BLaER1 (cell line): ENCODE measurements around the gene NFIA.

Source experiments
- H3K27ac ChIP-seq: shearing (Covaris generic); formaldehyde crosslinking; 2 replicates; pipeline ENCODE4 v1.8.1; 2022
- H3K27me3 ChIP-seq: shearing (Covaris generic); formaldehyde crosslinking; 2 replicates; pipeline ENCODE4 v1.8.1; 2022
- H3K36me3 ChIP-seq: shearing (Covaris generic); formaldehyde crosslinking; 2 replicates; pipeline ENCODE4 v1.8.1; 2022
- H3K4me1 ChIP-seq: shearing (Covaris generic); formaldehyde crosslinking; 2 replicates; pipeline ENCODE4 v1.8.1; 2022
- H3K4me2 ChIP-seq: shearing (Covaris generic); formaldehyde crosslinking; 2 replicates; pipeline ENCODE4 v1.8.1; 2022
- H3K4me3 ChIP-seq: shearing (Covaris generic); formaldehyde crosslinking; 2 replicates; pipeline ENCODE4 v1.8.1; 2022
- H3K9ac ChIP-seq: shearing (Covaris generic); formaldehyde crosslinking; 2 replicates; pipeline ENCODE4 v1.8.1; 2022
- H3K9me3 ChIP-seq: shearing (Covaris generic); formaldehyde crosslinking; 2 replicates; pipeline ENCODE4 v1.8.1; 2022
- H4K20me1 ChIP-seq: shearing (Covaris generic); formaldehyde crosslinking; 2 replicates; pipeline ENCODE4 v1.8.1; 2022
- Cebpa-rat ChIP-seq: shearing (Covaris generic); IDR thresholded peaks from 2 replicates; pipeline ENCODE4 v1.8.1; 2022

The NFIA gene

DNA sequence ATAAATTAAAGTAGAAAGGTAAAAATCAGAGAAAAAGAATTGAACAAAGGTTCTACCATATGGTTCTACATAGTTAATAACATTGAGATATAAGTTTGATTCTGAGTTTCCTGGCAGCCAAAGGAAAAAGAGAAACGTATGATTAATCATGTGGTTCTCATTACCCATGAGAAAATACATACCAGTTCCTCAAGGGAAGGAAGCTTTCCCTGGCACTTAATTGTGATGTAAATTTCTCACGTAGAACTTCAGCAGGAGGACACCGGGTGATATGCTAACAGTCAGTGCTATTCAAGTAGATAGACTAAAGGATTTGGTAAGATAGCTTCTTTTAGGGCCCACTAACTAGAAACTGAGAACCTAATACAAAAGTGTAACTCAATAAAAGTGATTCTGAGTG lies 218.5 kb downstream of the NFIA start:
- Histone ChIP-seq H3K27ac (no peak overlapping the region), H3K4me2 (no peak overlapping the region), H3K9me3 (peaks cover 17% of the 10 kb centered on the region), H3K27me3 (no peaks in the 10 kb centered on the region), H3K9ac (no peak overlapping the region), H3K4me1 (no peaks in the 10 kb centered on the region), H3K4me3 (no peak overlapping the region), H3K36me3 (no peaks in the 10 kb centered on the region), H4K20me1 (no peaks in the 10 kb centered on the region)
- no peak for TF ChIP-seq Cebpa-rat

DNA sequence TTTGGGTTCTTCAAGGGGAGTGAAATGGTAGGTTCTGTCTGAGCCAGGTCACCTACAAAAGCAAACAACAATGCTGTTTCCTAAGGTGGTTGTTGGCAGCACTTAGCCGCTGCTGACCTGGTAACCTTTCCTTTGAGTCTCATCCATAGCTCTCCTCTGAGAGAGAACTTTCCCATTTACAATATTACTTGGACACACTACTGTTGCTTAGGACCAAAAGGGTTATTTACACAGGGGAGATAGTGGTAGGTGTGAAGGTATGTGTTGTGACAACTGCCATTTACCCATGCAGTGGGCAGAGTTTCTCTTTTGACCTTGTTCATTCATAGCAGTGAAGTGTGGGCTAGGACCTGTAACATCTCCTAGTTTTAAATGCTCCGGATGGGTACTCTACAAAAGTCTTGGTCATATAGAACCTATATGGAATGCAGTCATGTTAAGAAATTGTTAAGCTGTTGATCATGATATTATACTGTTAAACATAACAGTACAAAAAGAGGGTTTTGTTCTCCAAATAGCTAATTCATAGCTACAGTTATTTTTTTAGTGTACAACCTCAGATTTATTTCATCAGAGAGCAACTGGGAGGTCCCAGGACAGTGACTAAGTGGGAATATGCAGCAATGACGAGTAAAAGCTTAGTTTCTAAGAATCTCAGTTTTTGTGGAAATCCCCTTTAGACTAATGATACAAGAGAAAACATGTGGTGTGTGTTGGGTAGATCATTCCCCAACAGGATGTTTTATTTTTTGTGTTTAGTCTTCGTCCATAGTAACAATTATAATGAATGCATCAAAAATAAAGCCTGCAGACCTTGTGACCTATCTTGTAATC lies 219.7 kb downstream of the NFIA start:
- Histone ChIP-seq H3K4me2 (no peak overlapping the region), H3K9me3 (peaks cover 17% of the 10 kb centered on the region), H4K20me1 (no peaks in the 10 kb centered on the region), H3K36me3 (no peaks in the 10 kb centered on the region), H3K9ac (no peak overlapping the region), H3K27ac (no peak overlapping the region), H3K27me3 (no peaks in the 10 kb centered on the region), H3K4me1 (no peaks in the 10 kb centered on the region), H3K4me3 (no peak overlapping the region)
- no peak for TF ChIP-seq Cebpa-rat

DNA sequence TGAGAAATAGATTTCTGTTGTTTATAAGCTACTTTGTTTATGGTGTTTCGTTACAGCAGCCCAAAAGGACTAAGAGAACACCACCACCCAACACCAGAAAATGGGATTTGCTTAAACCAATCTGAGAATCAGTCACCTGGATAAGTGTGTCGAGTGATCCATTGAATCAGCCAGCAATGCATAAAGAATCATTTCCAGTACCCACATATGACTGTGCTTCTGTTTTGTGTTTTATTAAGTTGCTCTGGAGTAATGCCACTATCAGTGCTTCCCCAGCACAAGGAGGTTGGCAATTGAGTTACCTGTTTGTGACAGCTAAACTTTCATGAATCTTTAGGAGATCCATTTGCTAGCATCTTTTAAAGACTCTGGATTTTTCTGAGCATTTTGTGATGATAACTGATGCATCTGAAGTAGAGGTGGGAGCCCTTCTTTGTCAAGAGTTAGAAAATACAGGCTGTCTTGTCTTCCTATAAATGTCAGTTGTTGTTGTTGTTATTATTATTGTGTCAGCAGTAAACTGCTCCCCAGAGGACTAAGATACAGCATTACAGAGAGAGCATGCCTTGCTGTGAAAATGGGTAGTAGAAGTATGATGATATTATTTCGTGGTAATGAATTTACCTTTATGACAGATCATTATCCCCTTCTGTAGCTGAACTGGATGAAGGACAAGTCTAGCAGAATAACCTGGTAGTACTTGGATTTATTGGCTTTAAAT lies 225.2 kb downstream of the NFIA start:
- H3K27ac ChIP-seq, result no peak overlapping the region
- H3K4me1 ChIP-seq, result no peaks in the 10 kb centered on the region
- H3K9ac ChIP-seq, result no peak overlapping the region
- H4K20me1 ChIP-seq, result no peaks in the 10 kb centered on the region
- H3K4me3 ChIP-seq, result no peak overlapping the region
- TF ChIP-seq Cebpa-rat, result no peak
- no peaks in the 10 kb centered on the region for H3K36me3 ChIP-seq
- H3K27me3 ChIP-seq, result no peaks in the 10 kb centered on the region
- H3K4me2 ChIP-seq, result no peak overlapping the region
- H3K9me3 ChIP-seq, result no peaks in the 10 kb centered on the region

DNA sequence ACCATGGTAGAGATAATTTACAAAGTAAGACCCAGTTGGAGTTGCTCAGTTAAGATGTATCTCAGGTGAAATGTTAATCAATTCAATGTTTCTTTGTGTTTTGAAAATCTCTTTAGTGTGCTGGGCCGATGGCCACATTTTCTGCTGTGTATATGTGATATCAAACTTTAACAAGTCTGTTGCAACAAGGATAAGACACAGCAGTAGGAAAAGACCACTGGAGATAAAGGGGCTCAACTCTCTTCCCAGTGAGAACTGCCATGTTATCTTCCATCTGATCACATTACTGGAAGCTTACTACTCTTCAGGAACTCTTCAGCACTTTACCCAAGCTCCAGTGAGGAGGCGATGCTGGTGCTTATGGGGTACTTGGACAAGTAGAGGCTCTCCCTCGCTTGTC lies 227.7 kb downstream of the NFIA start:
- Histone ChIP-seq H3K9me3 (no peaks in the 10 kb centered on the region), H3K36me3 (no peaks in the 10 kb centered on the region), H3K9ac (no peak overlapping the region), H4K20me1 (no peaks in the 10 kb centered on the region), H3K4me3 (no peak overlapping the region), H3K27ac (no peak overlapping the region), H3K4me2 (no peak overlapping the region), H3K27me3 (no peaks in the 10 kb centered on the region), H3K4me1 (no peaks in the 10 kb centered on the region)
- no peak for TF ChIP-seq Cebpa-rat

DNA sequence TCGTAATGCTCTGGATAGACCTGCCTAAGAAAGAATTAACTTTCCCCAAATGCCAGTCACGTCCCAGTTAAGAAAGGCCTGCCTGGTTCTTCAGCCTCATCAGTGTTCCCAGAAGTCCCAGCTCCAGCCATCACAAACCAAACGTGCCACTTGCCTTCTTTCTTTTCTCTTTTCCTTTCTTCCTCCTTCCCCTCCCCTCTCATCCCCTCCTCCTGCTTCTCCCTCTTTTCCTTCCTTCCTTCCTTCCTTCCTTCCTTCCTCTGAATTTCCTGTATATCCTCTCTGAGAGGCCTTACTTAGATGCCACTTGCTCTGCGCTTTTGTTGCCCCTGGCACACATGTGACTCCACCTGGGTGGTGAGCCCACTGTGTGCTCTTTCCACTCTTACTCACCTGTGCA lies 228.2 kb downstream of the NFIA start:
- no peak for TF ChIP-seq Cebpa-rat
- Histone ChIP-seq H4K20me1 (no peaks in the 10 kb centered on the region), H3K4me3 (no peak overlapping the region), H3K4me1 (no peaks in the 10 kb centered on the region), H3K36me3 (no peaks in the 10 kb centered on the region), H3K4me2 (no peak overlapping the region), H3K27me3 (no peaks in the 10 kb centered on the region), H3K9ac (no peak overlapping the region), H3K27ac (no peak overlapping the region), H3K9me3 (no peaks in the 10 kb centered on the region)

DNA sequence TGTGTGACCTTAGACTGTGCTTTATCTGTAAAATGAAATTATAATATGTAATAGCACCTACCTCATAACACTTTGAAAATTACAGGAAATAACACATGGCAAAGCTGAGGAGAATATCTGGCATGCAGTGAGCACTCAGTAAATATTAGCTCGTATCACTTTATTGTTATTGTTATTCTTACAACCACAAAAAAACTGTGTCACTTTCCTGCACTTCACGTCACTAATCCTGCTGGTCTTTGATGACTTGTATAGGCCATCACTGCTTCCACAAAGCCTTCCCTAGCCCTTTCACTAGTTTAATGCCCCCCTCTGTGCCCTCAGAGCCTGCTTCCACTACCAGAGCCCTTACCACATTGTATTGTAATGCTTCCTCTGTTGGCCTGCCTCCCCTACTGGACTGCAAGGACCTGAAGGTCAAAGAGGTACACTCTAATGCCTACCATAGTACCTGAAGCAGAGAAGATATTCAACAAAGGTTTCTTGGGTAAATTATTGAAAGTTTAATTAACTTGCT lies 231.6 kb downstream of the NFIA start:
- Histone ChIP-seq H3K9ac (no peak overlapping the region), H3K4me1 (peaks cover 6% of the 10 kb centered on the region; the same call in 1 of the 2 replicates), H3K36me3 (no peaks in the 10 kb centered on the region), H4K20me1 (no peaks in the 10 kb centered on the region), H3K27ac (no peak overlapping the region), H3K9me3 (no peaks in the 10 kb centered on the region), H3K4me2 (no peak overlapping the region), H3K4me3 (no peak overlapping the region), H3K27me3 (no peaks in the 10 kb centered on the region)
- TF ChIP-seq Cebpa-rat, result no peak

DNA sequence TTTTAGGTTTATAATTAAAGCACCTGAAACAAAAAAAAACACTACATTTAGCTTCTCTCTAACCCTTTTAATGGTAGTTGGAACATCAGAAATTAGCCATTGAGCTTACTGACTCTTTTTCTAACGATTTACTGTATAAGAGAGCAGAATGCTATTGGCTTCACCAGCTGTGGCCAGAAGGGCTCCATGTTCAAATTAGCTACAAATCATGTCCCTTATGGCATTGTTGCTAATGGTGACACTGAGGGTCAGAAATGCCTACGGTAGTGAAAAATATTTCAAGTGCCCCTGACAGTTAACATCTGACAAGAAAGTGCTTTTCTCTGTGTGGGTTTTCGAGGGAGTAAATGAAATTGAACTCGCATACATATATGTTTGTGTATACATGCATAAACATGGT lies 232.7 kb downstream of the NFIA start:
- TF ChIP-seq Cebpa-rat, result no peak
- H3K4me1 ChIP-seq, result peaks cover 6% of the 10 kb centered on the region; the same call in 1 of the 2 replicates
- H3K27me3 ChIP-seq, result no peaks in the 10 kb centered on the region
- no peak overlapping the region for H3K4me2 ChIP-seq
- H3K4me3 ChIP-seq, result no peak overlapping the region
- H3K9ac ChIP-seq, result no peak overlapping the region
- no peak overlapping the region for H3K27ac ChIP-seq
- H3K36me3 ChIP-seq, result no peaks in the 10 kb centered on the region
- no peaks in the 10 kb centered on the region for H3K9me3 ChIP-seq
- H4K20me1 ChIP-seq, result no peaks in the 10 kb centered on the region

DNA sequence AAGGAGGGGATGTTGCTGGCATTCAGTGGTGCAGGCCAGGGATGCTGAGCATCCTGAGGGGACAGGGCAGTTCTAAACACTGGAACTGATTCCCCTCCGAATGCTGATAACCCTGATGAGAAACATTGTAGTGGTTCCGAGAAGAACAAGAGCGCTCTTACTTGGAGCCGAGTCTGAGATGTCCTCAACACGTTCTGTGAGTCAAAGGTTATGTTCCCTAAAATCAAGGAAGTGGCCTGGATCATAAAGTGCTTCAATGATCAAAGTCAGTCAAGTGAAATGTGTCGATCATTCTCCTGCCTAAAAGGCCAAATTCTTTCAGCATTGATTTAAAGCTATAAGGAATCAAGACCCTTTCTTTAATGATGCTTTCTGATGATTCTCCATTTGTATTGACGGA lies 234.1 kb downstream of the NFIA start:
- H3K27me3 ChIP-seq, result no peaks in the 10 kb centered on the region
- H4K20me1 ChIP-seq, result no peaks in the 10 kb centered on the region
- H3K4me2 ChIP-seq, result peak overlapping the region; percentile 39; the same call in 1 of the 2 replicates
- peaks cover 6% of the 10 kb centered on the region; the same call in 1 of the 2 replicates for H3K4me1 ChIP-seq
- no peak overlapping the region for H3K4me3 ChIP-seq
- no peaks in the 10 kb centered on the region for H3K9me3 ChIP-seq
- TF ChIP-seq Cebpa-rat, result no peak
- H3K27ac ChIP-seq, result no peak overlapping the region
- H3K36me3 ChIP-seq, result no peaks in the 10 kb centered on the region
- H3K9ac ChIP-seq, result no peak overlapping the region

DNA sequence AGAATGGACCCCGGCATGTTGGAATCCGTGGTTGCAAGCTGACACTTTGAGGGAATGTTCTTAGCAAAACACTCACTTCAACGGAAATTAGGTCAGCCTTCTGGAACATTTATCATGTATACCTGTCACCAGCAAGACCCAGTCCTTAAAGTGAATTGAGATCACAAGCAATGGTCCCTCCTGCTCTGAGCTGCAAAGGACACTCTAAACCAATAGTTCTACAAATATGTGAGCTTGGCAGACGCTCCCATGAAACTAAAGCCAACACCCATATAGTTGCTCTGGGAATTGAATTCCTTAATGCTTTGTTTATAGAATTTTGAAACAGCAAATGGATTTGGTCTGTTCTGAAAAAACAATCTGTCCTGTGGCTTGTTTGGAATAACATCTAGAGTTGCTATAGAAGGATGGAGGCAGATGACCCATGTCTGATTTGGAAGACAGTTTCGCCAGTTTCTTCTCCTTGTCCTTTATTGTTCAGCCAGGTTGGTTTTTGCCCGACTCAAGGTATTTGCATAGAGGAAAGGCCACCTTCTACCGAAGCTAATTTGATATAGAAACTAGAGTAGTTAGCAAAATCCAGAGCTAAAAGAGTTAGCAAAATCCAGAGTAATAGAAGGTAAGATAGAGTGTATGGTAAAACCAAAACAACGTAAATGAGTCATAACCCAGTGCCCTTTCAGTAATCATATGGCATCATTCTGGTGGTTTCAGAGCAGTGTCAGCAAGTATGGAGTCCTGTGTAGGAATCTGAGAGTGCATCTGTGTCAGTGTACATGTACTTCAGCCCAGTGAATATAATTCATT lies 236.2 kb downstream of the NFIA start:
- Histone ChIP-seq H3K4me1 (peaks cover 6% of the 10 kb centered on the region; the same call in 1 of the 2 replicates), H3K27ac (no peak overlapping the region), H3K9me3 (no peaks in the 10 kb centered on the region), H3K4me3 (no peak overlapping the region), H4K20me1 (no peaks in the 10 kb centered on the region), H3K9ac (no peak overlapping the region), H3K36me3 (no peaks in the 10 kb centered on the region), H3K4me2 (no peak overlapping the region), H3K27me3 (no peaks in the 10 kb centered on the region)
- TF ChIP-seq Cebpa-rat, result no peak

DNA sequence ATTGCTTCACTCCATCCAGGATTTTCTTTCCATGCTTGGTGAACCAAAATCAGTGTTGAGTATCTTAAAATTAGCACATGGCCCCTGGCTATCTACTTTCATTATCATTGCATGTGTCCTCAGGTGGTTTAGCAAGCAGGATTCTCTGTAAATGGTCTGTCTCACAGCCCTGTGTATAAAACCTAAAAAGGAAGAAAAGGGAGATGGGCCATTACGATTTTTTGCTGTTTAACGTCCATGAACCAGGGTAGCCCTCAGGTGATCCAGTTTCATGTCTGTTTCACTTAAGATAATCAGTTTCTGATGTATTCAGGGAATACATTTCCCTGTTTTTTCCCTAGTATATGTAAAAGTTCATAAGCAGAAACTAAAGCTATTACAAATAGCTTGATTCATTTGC lies 238.2 kb downstream of the NFIA start:
- Histone ChIP-seq H3K4me2 (no peak overlapping the region), H3K27me3 (no peaks in the 10 kb centered on the region), H3K27ac (no peak overlapping the region), H3K4me1 (peaks cover 6% of the 10 kb centered on the region; the same call in 1 of the 2 replicates), H4K20me1 (no peaks in the 10 kb centered on the region), H3K9ac (no peak overlapping the region), H3K4me3 (no peak overlapping the region), H3K9me3 (no peaks in the 10 kb centered on the region), H3K36me3 (no peaks in the 10 kb centered on the region)
- TF ChIP-seq Cebpa-rat, result no peak
